ENCODE data around the gene CHD5. TPM values are rescaled to one million over a fixed set of nuclear protein-coding genes. Genes with fewer than 3 reads are reported as not detected.

CHD5 gene
- total RNA-seq, 1 experiment from 2014 or later, result 6.1 TPM

DNA sequence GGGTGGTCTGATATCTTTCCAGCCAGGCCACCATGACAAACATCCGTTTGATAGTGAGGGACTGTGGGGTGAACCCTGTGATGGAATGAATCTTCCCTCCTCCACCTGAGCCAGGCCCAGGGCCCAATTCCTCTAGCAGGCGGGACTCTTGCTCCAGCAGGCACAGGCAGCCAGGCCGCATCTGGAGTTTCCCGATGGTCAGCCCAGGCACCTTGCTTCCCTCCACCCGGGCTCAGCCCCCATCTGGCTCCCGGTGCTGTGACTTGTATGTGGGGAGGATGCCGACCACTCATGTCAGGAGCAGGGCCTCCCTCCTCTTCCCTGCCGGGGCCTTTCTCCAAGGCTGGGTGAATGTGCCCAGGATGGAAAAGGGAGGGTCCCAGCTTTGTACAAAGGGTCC is 113.4 kb downstream of the CHD5 start:
- ATAC-seq, result no peak
- Histone ChIP-seq H3K4me3 (replicated peaks in 1 of 2; ENCODE audit: low read depth in 1 of 2, low read length in 2 of 2) (no peak overlapping the region), H3K9me2 (ENCODE audit: insufficient read depth) (no peaks in the 10 kb centered on the region), H2AFZ (ENCODE audit: low read depth, low read length, poor library complexity, severe bottlenecking) (no peak overlapping the region), H3K36me3 (ENCODE audit: control insufficient read depth in 1 of 2, insufficient read depth in 2 of 2, low read length in 2 of 2) (no peaks in the 10 kb centered on the region), H3K27ac (ENCODE audit: low read depth, low read length) (no peak overlapping the region), H4K20me1 (ENCODE audit: insufficient read depth) (no peaks in the 10 kb centered on the region), H3K4me1 (ENCODE audit: control insufficient read depth in 1 of 2, insufficient read depth in 2 of 2, low read length in 2 of 2) (no peaks in the 10 kb centered on the region), H3K27me3 (ENCODE audit: insufficient read depth, low read length) (no peaks in the 10 kb centered on the region), H3K4me2 (ENCODE audit: low read length) (no peak overlapping the region), H3K9ac (ENCODE audit: low read length) (no peak overlapping the region), H3K79me2 (ENCODE audit: insufficient read depth, low read length) (no peaks in the 10 kb centered on the region), H3K9me3 (ENCODE audit: control insufficient read depth in 1 of 2, insufficient read depth in 1 of 2, low read depth in 1 of 2, low read length in 2 of 2) (no peaks in the 10 kb centered on the region)
- no TSS peak for BruUV-seq (replicated peaks)
- CTCF ChIA-PET, result no interaction called here
- POLR2A ChIA-PET, result no interaction called here
- no peak for DNase-seq (ENCODE audit: low read depth, low spot score)
- RAD21 ChIA-PET (ENCODE audit: low non-redundant PET in 1 of 2, low total read pairs in 2 of 2, uncharacterized antibody in 2 of 2, unreplicated experiment in 2 of 2), result no interaction called here
- TF ChIP-seq, protein P1, sequence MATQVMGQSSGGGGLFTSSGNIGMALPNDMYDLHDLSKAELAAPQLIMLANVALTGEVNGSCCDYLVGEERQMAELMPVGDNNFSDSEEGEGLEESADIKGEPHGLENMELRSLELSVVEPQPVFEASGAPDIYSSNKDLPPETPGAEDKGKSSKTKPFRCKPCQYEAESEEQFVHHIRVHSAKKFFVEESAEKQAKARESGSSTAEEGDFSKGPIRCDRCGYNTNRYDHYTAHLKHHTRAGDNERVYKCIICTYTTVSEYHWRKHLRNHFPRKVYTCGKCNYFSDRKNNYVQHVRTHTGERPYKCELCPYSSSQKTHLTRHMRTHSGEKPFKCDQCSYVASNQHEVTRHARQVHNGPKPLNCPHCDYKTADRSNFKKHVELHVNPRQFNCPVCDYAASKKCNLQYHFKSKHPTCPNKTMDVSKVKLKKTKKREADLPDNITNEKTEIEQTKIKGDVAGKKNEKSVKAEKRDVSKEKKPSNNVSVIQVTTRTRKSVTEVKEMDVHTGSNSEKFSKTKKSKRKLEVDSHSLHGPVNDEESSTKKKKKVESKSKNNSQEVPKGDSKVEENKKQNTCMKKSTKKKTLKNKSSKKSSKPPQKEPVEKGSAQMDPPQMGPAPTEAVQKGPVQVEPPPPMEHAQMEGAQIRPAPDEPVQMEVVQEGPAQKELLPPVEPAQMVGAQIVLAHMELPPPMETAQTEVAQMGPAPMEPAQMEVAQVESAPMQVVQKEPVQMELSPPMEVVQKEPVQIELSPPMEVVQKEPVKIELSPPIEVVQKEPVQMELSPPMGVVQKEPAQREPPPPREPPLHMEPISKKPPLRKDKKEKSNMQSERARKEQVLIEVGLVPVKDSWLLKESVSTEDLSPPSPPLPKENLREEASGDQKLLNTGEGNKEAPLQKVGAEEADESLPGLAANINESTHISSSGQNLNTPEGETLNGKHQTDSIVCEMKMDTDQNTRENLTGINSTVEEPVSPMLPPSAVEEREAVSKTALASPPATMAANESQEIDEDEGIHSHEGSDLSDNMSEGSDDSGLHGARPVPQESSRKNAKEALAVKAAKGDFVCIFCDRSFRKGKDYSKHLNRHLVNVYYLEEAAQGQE (IDR thresholded peaks at IDR 0.05; ENCODE audit: low read depth), result no peak
- TF ChIP-seq ELF1 (IDR thresholded peaks at IDR 0.05; ENCODE audit: borderline replicate concordance, low read depth), result no peak
- TF ChIP-seq ZNF274 (IDR thresholded peaks at IDR 0.05; ENCODE audit: low read depth, low read length), result no peak
- TF ChIP-seq POLR2A (IDR thresholded peaks at IDR 0.05; ENCODE audit: borderline replicate concordance, extremely low read depth, insufficient read depth, insufficient read length), result no peak
- no peak for TF ChIP-seq SRF (IDR thresholded peaks at IDR 0.05; ENCODE audit: low read depth)
- TF ChIP-seq SP1 (IDR thresholded peaks at IDR 0.05; ENCODE audit: low read depth), result no peak
- TF ChIP-seq, protein P2, sequence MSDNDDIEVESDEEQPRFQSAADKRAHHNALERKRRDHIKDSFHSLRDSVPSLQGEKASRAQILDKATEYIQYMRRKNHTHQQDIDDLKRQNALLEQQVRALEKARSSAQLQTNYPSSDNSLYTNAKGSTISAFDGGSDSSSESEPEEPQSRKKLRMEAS (IDR thresholded peaks at IDR 0.05), result no peak
- TF ChIP-seq, protein P3, sequence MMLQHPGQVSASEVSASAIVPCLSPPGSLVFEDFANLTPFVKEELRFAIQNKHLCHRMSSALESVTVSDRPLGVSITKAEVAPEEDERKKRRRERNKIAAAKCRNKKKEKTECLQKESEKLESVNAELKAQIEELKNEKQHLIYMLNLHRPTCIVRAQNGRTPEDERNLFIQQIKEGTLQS (IDR thresholded peaks at IDR 0.05), result no peak
- no peak for TF ChIP-seq EZH2 (IDR thresholded peaks at IDR 0.05)
- TF ChIP-seq, protein P4, sequence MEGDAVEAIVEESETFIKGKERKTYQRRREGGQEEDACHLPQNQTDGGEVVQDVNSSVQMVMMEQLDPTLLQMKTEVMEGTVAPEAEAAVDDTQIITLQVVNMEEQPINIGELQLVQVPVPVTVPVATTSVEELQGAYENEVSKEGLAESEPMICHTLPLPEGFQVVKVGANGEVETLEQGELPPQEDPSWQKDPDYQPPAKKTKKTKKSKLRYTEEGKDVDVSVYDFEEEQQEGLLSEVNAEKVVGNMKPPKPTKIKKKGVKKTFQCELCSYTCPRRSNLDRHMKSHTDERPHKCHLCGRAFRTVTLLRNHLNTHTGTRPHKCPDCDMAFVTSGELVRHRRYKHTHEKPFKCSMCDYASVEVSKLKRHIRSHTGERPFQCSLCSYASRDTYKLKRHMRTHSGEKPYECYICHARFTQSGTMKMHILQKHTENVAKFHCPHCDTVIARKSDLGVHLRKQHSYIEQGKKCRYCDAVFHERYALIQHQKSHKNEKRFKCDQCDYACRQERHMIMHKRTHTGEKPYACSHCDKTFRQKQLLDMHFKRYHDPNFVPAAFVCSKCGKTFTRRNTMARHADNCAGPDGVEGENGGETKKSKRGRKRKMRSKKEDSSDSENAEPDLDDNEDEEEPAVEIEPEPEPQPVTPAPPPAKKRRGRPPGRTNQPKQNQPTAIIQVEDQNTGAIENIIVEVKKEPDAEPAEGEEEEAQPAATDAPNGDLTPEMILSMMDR (IDR thresholded peaks at IDR 0.05 in 2 of 3, conservative IDR thresholded peaks at IDR 0.05 in 1 of 3; ENCODE audit: borderline replicate concordance in 1 of 3, insufficient read depth in 1 of 3, low read depth in 2 of 3, low read length in 2 of 3), result no peak
- TF ChIP-seq YY1 (IDR thresholded peaks at IDR 0.05; ENCODE audit: extremely low read depth, insufficient replicate concordance, low read depth, low read length), result no peak
- no peak for TF ChIP-seq FOSL1 (IDR thresholded peaks at IDR 0.05; ENCODE audit: low read depth)
- TF ChIP-seq CEBPB (IDR thresholded peaks at IDR 0.05; ENCODE audit: low read depth), result no peak
- TF ChIP-seq POLR2AphosphoS5 (IDR thresholded peaks at IDR 0.05; ENCODE audit: low read depth, low read length), result no peak
- no peak for TF ChIP-seq EZH2phosphoT487 (IDR thresholded peaks at IDR 0.05; ENCODE audit: borderline replicate concordance)
- TF ChIP-seq ZFX (IDR thresholded peaks at IDR 0.05), result no peak
- TF ChIP-seq RAD21 (IDR thresholded peaks at IDR 0.05; ENCODE audit: low read depth), result no peak
- TF ChIP-seq SIN3A (IDR thresholded peaks at IDR 0.05; ENCODE audit: low read depth), result no peak
- TF ChIP-seq TCF7L2 (IDR thresholded peaks at IDR 0.05; ENCODE audit: borderline replicate concordance, extremely low read depth, insufficient read depth, insufficient read length), result no peak
- no peak for TF ChIP-seq CBX3 (IDR thresholded peaks at IDR 0.05; ENCODE audit: low read depth)
- intact Hi-C loops (cut with micrococcal nuclease), result no loop called here
